C4-2B (cell line): ENCODE measurements around the gene NEDD4L.

ENCODE experiments used
- CTCF ChIP-seq: fragments of 450-650 bp; conservative IDR thresholded peaks from 2 replicates; pipeline ENCODE4 v1.5.1; 2017; ENCODE audit warnings: mild to moderate bottlenecking
- ZFX ChIP-seq: fragments of 450-650 bp; IDR thresholded peaks from 2 replicates; pipeline ENCODE4 v1.6.1; 2017

DNA sequence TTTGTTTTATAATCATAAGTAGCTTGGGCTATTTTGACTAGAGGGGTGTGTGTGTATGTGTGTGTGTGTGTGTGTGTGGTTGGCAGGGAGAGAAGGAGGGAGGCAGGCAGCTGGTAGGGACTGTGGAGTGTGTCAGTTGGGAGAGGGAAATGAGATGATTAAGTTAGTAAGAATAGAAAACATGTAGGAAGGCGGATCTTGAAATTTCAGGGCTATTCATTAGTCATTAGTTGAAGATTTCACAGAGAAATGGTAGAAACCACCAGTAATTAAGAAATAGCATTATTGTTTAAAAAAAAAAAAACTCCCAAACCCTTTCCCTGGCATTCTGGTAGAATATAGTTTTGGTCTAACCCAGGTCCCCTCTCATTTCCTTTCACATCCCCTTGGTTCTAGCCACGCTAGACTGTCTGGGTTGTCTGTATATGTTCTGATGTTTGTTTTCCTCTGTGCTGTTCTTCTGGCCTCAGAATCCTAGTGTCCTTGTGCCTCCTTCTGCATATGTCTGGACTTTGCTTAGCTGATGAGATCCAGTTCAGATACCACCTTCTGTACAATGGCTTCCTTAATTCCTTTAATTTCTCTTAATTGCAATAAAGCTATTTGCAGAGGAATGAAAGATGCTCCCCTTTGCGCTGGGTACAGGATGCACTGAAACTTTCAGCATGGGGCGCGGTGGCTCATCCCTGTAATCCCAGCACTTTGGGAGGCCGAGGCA lies 161.6 kb downstream of the NEDD4L start:
- no peak for TF ChIP-seq CTCF
- no peak for TF ChIP-seq ZFX
